ENCODE data around the gene SCP2D1.

SCP2D1 gene

GRCh38 chr20:18815194-18815942, 1.8 kb downstream of the SCP2D1 start:
- no peak for DNase-seq

- no peak for DNase-seq
Observed at GRCh38 chr20:18822832-18823231, 9.2 kb downstream of the SCP2D1 start.

GRCh38 chr20:18831830-18832499, 18.4 kb downstream of the SCP2D1 start:
- peak; percentile 31 for DNase-seq

GRCh38 chr20:18832546-18833200, 19.1 kb downstream of the SCP2D1 start:
- DNase-seq = no peak

GRCh38 chr20:18835466-18836256, 22.1 kb downstream of the SCP2D1 start:
- no peak for DNase-seq

- no peak for DNase-seq
Observed at GRCh38 chr20:18837718-18838117, 24.1 kb downstream of the SCP2D1 start.

GRCh38 chr20:18839507-18840247, 26.1 kb downstream of the SCP2D1 start:
- DNase-seq = no peak

GRCh38 chr20:18840248-18840645, 26.7 kb downstream of the SCP2D1 start:
- no peak for DNase-seq

GRCh38 chr20:18845017-18845416, 31.4 kb downstream of the SCP2D1 start:
- DNase-seq = no peak

GRCh38 chr20:18847226-18847755, 33.7 kb downstream of the SCP2D1 start:
- DNase-seq = no peak

GRCh38 chr20:18849131-18849530, 35.5 kb downstream of the SCP2D1 start:
- DNase-seq = no peak

GRCh38 chr20:18851629-18852028, 38.0 kb downstream of the SCP2D1 start:
- no peak for DNase-seq

- DNase-seq = no peak
Observed at GRCh38 chr20:18852318-18852717, 38.7 kb downstream of the SCP2D1 start.

GRCh38 chr20:18853216-18853615, 39.6 kb downstream of the SCP2D1 start:
- DNase-seq = no peak

- DNase-seq = no peak
Observed at GRCh38 chr20:18853946-18854646, 40.5 kb downstream of the SCP2D1 start.

GRCh38 chr20:18855882-18856281, 42.3 kb downstream of the SCP2D1 start:
- DNase-seq = no peak

- DNase-seq = no peak
Observed at GRCh38 chr20:18856873-18857272, 43.3 kb downstream of the SCP2D1 start.

GRCh38 chr20:18857640-18858039, 44.1 kb downstream of the SCP2D1 start:
- peak; percentile 42 for DNase-seq

- no peak for DNase-seq
Observed at GRCh38 chr20:18858816-18859215, 45.2 kb downstream of the SCP2D1 start.
